ENCODE measurements around the gene KRTAP3-1. TPM values are rescaled to one million over a fixed set of nuclear protein-coding genes. Genes with fewer than 3 reads are reported as not detected.
"Not testable (repeated sequence)": the region's sequence is repeated elsewhere in the genome, so short reads cannot be mapped to it uniquely, and the experiment has no call there.

KRTAP3-1 gene
- total RNA-seq, 4 donors from 2014 or later, result not detected

GRCh38 chr17:41009301-41009760 lies 403 bp upstream of the KRTAP3-1 start:
- TF ChIP-seq EP300 (IDR thresholded peaks at IDR 0.05) (no peak), POLR2AphosphoS5 (IDR thresholded peaks at IDR 0.05) (no peak)
- Histone ChIP-seq H3K4me1 (no peaks in the 10 kb centered on the region), H3K27me3 (no peaks in the 10 kb centered on the region), H3K36me3 (no peaks in the 10 kb centered on the region), H3K9me3 (no peaks in the 10 kb centered on the region), H3K27ac (no peak overlapping the region), H3K4me3 (no peak overlapping the region)
- ATAC-seq, result no peak
- 36 to 50% methylated on average over 3 to 4 of the region's 4 CpGs for WGBS, 2 donors (ENCODE audit: low coverage in 1 of 2)

GRCh38 chr17:41004397-41004796 lies 4.5 kb downstream of the KRTAP3-1 start:
- Histone ChIP-seq H3K36me3 (no peaks in the 10 kb centered on the region), H3K9me3 (no peaks in the 10 kb centered on the region), H3K4me3 (no peak overlapping the region), H3K27ac (no peak overlapping the region), H3K27me3 (peaks cover 10% of the 10 kb centered on the region), H3K4me1 (no peaks in the 10 kb centered on the region)
- WGBS, 2 donors (ENCODE audit: low coverage in 1 of 2), result 85 to 93% methylated on average over 2 to 3 of the region's 3 CpGs
- no peak for ATAC-seq
- TF ChIP-seq CTCF (IDR thresholded peaks at IDR 0.05) (no peak), POLR2A (IDR thresholded peaks at IDR 0.05) (no peak), EP300 (IDR thresholded peaks at IDR 0.05) (no peak), POLR2AphosphoS5 (IDR thresholded peaks at IDR 0.05) (no peak)

- ATAC-seq, result no peak
- Histone ChIP-seq H3K9me3 (no peaks in the 10 kb centered on the region), H3K27me3 (peaks cover 15% of the 10 kb centered on the region), H3K36me3 (no peaks in the 10 kb centered on the region), H3K4me1 (no peaks in the 10 kb centered on the region), H3K27ac (no peak overlapping the region), H3K4me3 (no peak overlapping the region)
- WGBS, 2 donors (ENCODE audit: low coverage in 1 of 2), result 30 to 49% methylated on average over 4 of the region's 4 CpGs
- no peak for TF ChIP-seq POLR2A (IDR thresholded peaks at IDR 0.05)
- no peak for TF ChIP-seq CTCF (IDR thresholded peaks at IDR 0.05)
- no peak for TF ChIP-seq EP300 (IDR thresholded peaks at IDR 0.05)
- no peak for TF ChIP-seq POLR2AphosphoS5 (IDR thresholded peaks at IDR 0.05)
These were observed 5.0 kb downstream of the KRTAP3-1 start for GRCh38 chr17:41003926-41004325.

- TF ChIP-seq EP300 (IDR thresholded peaks at IDR 0.05), result no peak
- no peak for TF ChIP-seq CTCF (IDR thresholded peaks at IDR 0.05)
- TF ChIP-seq POLR2AphosphoS5 (IDR thresholded peaks at IDR 0.05), result no peak
- TF ChIP-seq POLR2A (IDR thresholded peaks at IDR 0.05), result no peak
- H3K9me3 ChIP-seq, result no peaks in the 10 kb centered on the region
- no peak for ATAC-seq
These were observed 6.1 kb downstream of the KRTAP3-1 start for GRCh38 chr17:41002814-41003213.

GRCh38 chr17:41001795-41002194 lies 7.1 kb downstream of the KRTAP3-1 start:
- Histone ChIP-seq H3K9me3 (no peaks in the 10 kb centered on the region), H3K27me3 (peaks cover 27% of the 10 kb centered on the region), H3K4me1 (no peaks in the 10 kb centered on the region), H3K27ac (no peak overlapping the region), H3K4me3 (no peak overlapping the region), H3K36me3 (no peaks in the 10 kb centered on the region)
- 43 to 80% methylated on average over 1 to 2 of the region's 4 CpGs for WGBS, 2 donors (ENCODE audit: low coverage in 1 of 2)
- TF ChIP-seq POLR2A (IDR thresholded peaks at IDR 0.05), result no peak
- no peak for TF ChIP-seq CTCF (IDR thresholded peaks at IDR 0.05)
- no peak for TF ChIP-seq POLR2AphosphoS5 (IDR thresholded peaks at IDR 0.05)
- no peak for TF ChIP-seq EP300 (IDR thresholded peaks at IDR 0.05)
- no peak for ATAC-seq

More at GRCh38 chr17:41002814-41003213, 6.1 kb downstream of the KRTAP3-1 start:
- no peaks in the 10 kb centered on the region for H3K36me3 ChIP-seq
- H3K4me1 ChIP-seq, result no peaks in the 10 kb centered on the region
- H3K27me3 ChIP-seq, result peaks cover 16% of the 10 kb centered on the region
- no peak overlapping the region for H3K4me3 ChIP-seq
- 50 to 68% methylated on average over 5 of the region's 5 CpGs for WGBS, 2 donors (ENCODE audit: low coverage in 1 of 2)
- H3K27ac ChIP-seq, result no peak overlapping the region

GRCh38 chr17:40999563-40999962 lies 9.4 kb downstream of the KRTAP3-1 start, which contains the start of gene KRTAP3-2:
Gene KRTAP3-2, minus strand, starts transcription at chr17:40999906. Its CDS starts 53 bp downstream, at chr17:40999853.
- H3K36me3 ChIP-seq, ATAC-seq, H3K4me3 ChIP-seq, H3K9me3 ChIP-seq, H3K4me1 ChIP-seq, H3K27ac ChIP-seq: not testable (repeated sequence)
- WGBS, 2 donors (ENCODE audit: low coverage in 1 of 2), result 79 to 83% methylated on average over 2 to 4 of the region's 6 CpGs
- peaks cover 32% of the 10 kb centered on the region for H3K27me3 ChIP-seq
